K562 (cell line): ENCODE data around the gene VMP1. TPM values are rescaled to one million over a fixed set of nuclear protein-coding genes. Genes with fewer than 3 reads are reported as not detected.

Experiments
- ATAC-seq: fragments of 200-7000 bp; cut with Tn5 transposase; 3 replicates; pipeline ENCODE4 v1.9.1; 2020; ENCODE audit warnings: moderate library complexity
- BruUV-seq: library from RNA; stranded (reverse); fragments of 400-500 nt; replicated peaks from 2 replicates; lab custom pipeline; 2021; lab: Mats Ljungman, UMichigan
- CTCF ChIA-PET: fragments of 300-600 bp; formaldehyde crosslinking; extraction: SDS; loops from one replicate; lab custom pipeline; 2021; ENCODE audit warnings: low intra/inter-chr PET ratio; lab: Yijun Ruan, JAX
- POLR2A ChIA-PET: fragments of 300-600, 350-650 bp; sonication (Branson Sonifier 250); formaldehyde crosslinking; extraction: SDS; loops from one replicate; lab custom pipeline; 2021; ENCODE audit warnings: antibody characterized with exemption, inconsistent platforms; lab: Yijun Ruan, JAX
- DNase-seq, 4 experiments: peaks; one replicate each; pipeline versions ENCODE4 v3.0.0 to v3.0.0-alpha.2; 2011 to 2018; ENCODE audit warnings: low spot score in 3 of 4, mixed read lengths in 3 of 4; ENCODE audit errors: extremely low read depth in 1 of 4
- FAIRE-seq: peaks from 2 replicates; lab custom pipeline; 2011; peaks lifted over from hg19 to GRCh38; lab: Jason Lieb, UNC
- H2AFZ ChIP-seq: 2 replicates; pipeline ENCODE4 v1.6.0; 2011; ENCODE audit warnings: low read depth, low read length, control low read depth, inconsistent platforms
- H3K27ac ChIP-seq: fragments of 200-600 bp; 3 replicates; pipeline ENCODE4 v1.8.0; 2011; ENCODE audit warnings: low read depth, mild to moderate bottlenecking, control low read depth, inconsistent platforms, low read length, moderate library complexity, mixed read lengths; ENCODE audit errors: extremely low read depth
- H3K27me3 ChIP-seq, 2 experiments: fragments of 300-600 bp in 1 of 2; 2 replicates in 1 of 2; 3 replicates in 1 of 2; pipeline versions ENCODE4 v1.6.0 to v1.8.0; 2011; ENCODE audit warnings: inconsistent platforms in 2 of 2, low read length in 2 of 2, mild to moderate bottlenecking in 1 of 2, mixed read lengths in 1 of 2, moderate library complexity in 1 of 2; ENCODE audit not compliant: control insufficient read depth in 2 of 2, insufficient read depth in 2 of 2
- H3K36me3 ChIP-seq: fragments of 300-600 bp; 3 replicates; pipeline ENCODE4 v1.8.0; 2011; ENCODE audit warnings: mild to moderate bottlenecking, low read length, inconsistent platforms; ENCODE audit not compliant: control insufficient read depth, insufficient read depth
- H3K4me1 ChIP-seq, 2 experiments: fragments of 200-600 bp in 1 of 2; replicated peaks in 1 of 2; 2 replicates in 1 of 2; 3 replicates in 1 of 2; pipeline versions ENCODE4 v1.5.1 to v1.8.0; 2011; ENCODE audit warnings: inconsistent platforms in 2 of 2, low read length in 2 of 2, mild to moderate bottlenecking in 1 of 2, mixed read lengths in 1 of 2, moderate library complexity in 1 of 2; ENCODE audit not compliant: control insufficient read depth in 2 of 2, insufficient read depth in 2 of 2
- H3K4me2 ChIP-seq: 2 replicates; pipeline ENCODE4 v1.6.1; 2011; ENCODE audit warnings: low read length, control low read depth, inconsistent platforms, mixed read lengths; ENCODE audit not compliant: insufficient read depth
- H3K4me3 ChIP-seq: fragments of 200-600 bp; sonication (generic), shearing (Covaris generic); 2 replicates; pipeline ENCODE4 v1.5.1; 2016; ENCODE audit warnings: control low read depth, inconsistent platforms
- H3K79me2 ChIP-seq: fragments of 200-600 bp; 3 replicates; pipeline ENCODE4 v1.8.0; 2011; ENCODE audit warnings: low read length, inconsistent platforms; ENCODE audit not compliant: control insufficient read depth, insufficient read depth
- H3K9ac ChIP-seq, 2 experiments: 2 replicates each; pipeline versions ENCODE4 v1.6.0 to v1.6.1; 2011; ENCODE audit warnings: low read depth in 2 of 2, low read length in 2 of 2, control low read depth in 1 of 2, inconsistent platforms in 1 of 2, mild to moderate bottlenecking in 1 of 2, mixed read lengths in 1 of 2; ENCODE audit not compliant: insufficient read depth in 1 of 2
- H3K9me1 ChIP-seq: one replicate; pipeline ENCODE4 v1.6.0; 2011; ENCODE audit warnings: inconsistent platforms, mild to moderate bottlenecking, low read length, moderate library complexity; ENCODE audit not compliant: control insufficient read depth, insufficient read depth
- H3K9me3 ChIP-seq: replicated peaks from 2 replicates; pipeline ENCODE4 v1.5.1; 2011; ENCODE audit warnings: low read depth, low read length, inconsistent platforms; ENCODE audit not compliant: control insufficient read depth, insufficient read depth
- H4K20me1 ChIP-seq: replicated peaks from 2 replicates; pipeline ENCODE4 v1.6.1; 2011; ENCODE audit warnings: low read length, inconsistent platforms, mixed read lengths; ENCODE audit not compliant: control insufficient read depth, insufficient read depth
- DDX20 ChIP-seq: fragments of 450-650 bp; IDR thresholded peaks from 2 replicates; pipeline ENCODE4 v1.6.1; 2016; ENCODE audit warnings: missing genetic modification characterization, low read depth, mild to moderate bottlenecking, missing compliant biosample characterization, moderate library complexity
- FOXA3 ChIP-seq, 2 experiments: fragments of 450-650 bp in 1 of 2; sonication (generic) in 1 of 2; formaldehyde crosslinking; IDR thresholded peaks in 1 of 2; conservative IDR thresholded peaks in 1 of 2; 2 replicates each; pipeline versions ENCODE4 v1.4.0 to v1.8.0; 2020 to 2022; ENCODE audit warnings: mild to moderate bottlenecking in 2 of 2, missing genetic modification reagents in 1 of 2
- FOXM1 ChIP-seq, 2 experiments: fragments of 450-650 bp in 1 of 2; sonication (generic) in 1 of 2; formaldehyde crosslinking in 1 of 2; IDR thresholded peaks; 2 replicates each; pipeline versions ENCODE4 v1.6.1 to v1.9.0; 2017 to 2022; ENCODE audit warnings: low read depth in 2 of 2, mild to moderate bottlenecking in 2 of 2, missing genetic modification reagents in 1 of 2, moderate library complexity in 1 of 2
- MAFF ChIP-seq: IDR thresholded peaks from 2 replicates; pipeline ENCODE4 v1.6.1; 2012; ENCODE audit warnings: low read length, improper control_type of control experiment
- MGA ChIP-seq: fragments of 450-650 bp; IDR thresholded peaks from 2 replicates; pipeline ENCODE4 v1.6.1; 2016; ENCODE audit warnings: mild to moderate bottlenecking, moderate library complexity
- NR2C1 ChIP-seq, 2 experiments: fragments of 450-650 bp; IDR thresholded peaks; 2 replicates each; pipeline ENCODE4 v1.6.1; 2017; ENCODE audit warnings: mild to moderate bottlenecking in 2 of 2, antibody characterized with exemption in 1 of 2, inconsistent platforms in 1 of 2, missing compliant biosample characterization in 1 of 2, missing genetic modification characterization in 1 of 2
- YY1 ChIP-seq, 3 experiments: IDR thresholded peaks; 2 replicates each; pipeline ENCODE4 v1.6.1; 2011; ENCODE audit warnings: low read length in 2 of 3, mild to moderate bottlenecking in 2 of 3, moderate library complexity in 2 of 3, borderline replicate concordance in 1 of 3, control low read depth in 1 of 3, low read depth in 1 of 3; ENCODE audit not compliant: insufficient read depth in 3 of 3, insufficient replicate concordance in 2 of 3, control insufficient read depth in 1 of 3, insufficient read length in 1 of 3; ENCODE audit errors: extremely low read depth in 1 of 3
- WGBS: fragments of 100-300 bp; shearing (Covaris generic); methylation state at CpG from one replicate; pipeline ENCODE4 v1.1.6; 2016; ENCODE audit warnings: low coverage, mixed read lengths; ENCODE audit not compliant: insufficient coverage; ENCODE audit errors: missing lambda C conversion rate; 5-methylcytosine and 5-hydroxymethylcytosine counted together
- in situ Hi-C: fragments of 300-500 bp; cut with MboI; formaldehyde crosslinking; loops from 4 replicates; pipeline ENCODE4 v1.15.0; 2018; ENCODE audit warnings: inconsistent platforms, mixed read lengths
- intact Hi-C: fragments of 100-400 bp; cut with micrococcal nuclease; formaldehyde crosslinking; loops from 2 replicates; pipeline ENCODE4 v1.14.2; 2022
- polyA plus RNA-seq, 8 experiments: library from polyadenylated mRNA; depleted of rRNA in 4 of 8; stranded (reverse) in 5 of 8; unstranded in 3 of 8; fragments of >200 nt; fragmentation: Nextera tagmentation in 2 of 8; fragmentation: Illumina TruSeq in 1 of 8; extraction: Ambion mirVana in 2 of 8; extraction: Trizol in 1 of 8; gene quantifications; 2 replicates each; pipeline versions ENCODE4 v1.2.1 to v1.2.3, GENCODE V29; 2011 to 2014; ENCODE audit warnings: inconsistent platforms in 1 of 8, missing spikeins in 1 of 8
- total RNA-seq, 7 experiments: library from RNA; depleted of rRNA in 6 of 7; stranded (reverse); fragments of >200 nt in 6 of 7; fragmentation: Illumina TruSeq in 2 of 7; extraction: Trizol in 2 of 7; gene quantifications; 2 replicates each; pipeline versions ENCODE4 v1.2.1 to v1.2.3, GENCODE V29; 2011 to 2021; ENCODE audit warnings: low replicate concordance in 1 of 7

VMP1 gene
- total and polyA plus RNA-seq, 9 of the 15 experiments (the other 6 are each of a cell fraction or from before 2014, with no cell fraction given) = 123 to 304 (median 151) TPM

- intact Hi-C loops (no loop called here), in situ Hi-C loops (no loop called here)
- FAIRE-seq (peak; percentile 77), DNase-seq (peak; percentile 53 to 70 (median 63)), ATAC-seq (peak; percentile 93)
- CTCF ChIA-PET = interaction anchor here (0.6 to 0.8 kb wide), 2 partner anchors 109 to 140 kb away, joined by 3 to 5 read pairs; no protein-coding TSS in a partner anchor
- Histone ChIP-seq H3K27me3 (no peaks in the 10 kb centered on the region), H3K4me3 (no peak overlapping the region), H3K4me2 (no peak overlapping the region), H3K4me1 (peaks cover 5 to 8% of the 10 kb centered on the region in 2 experiments; a peak in 4 of 5 replicates), H2AFZ (peak overlapping the region; percentile 66), H3K9ac (no peak overlapping the region), H4K20me1 (no peaks in the 10 kb centered on the region), H3K9me3 (no peaks in the 10 kb centered on the region), H3K36me3 (no peaks in the 10 kb centered on the region), H3K9me1 (no peaks in the 10 kb centered on the region), H3K27ac (peak overlapping the region; percentile 37; the same call in 2 of the 3 replicates), H3K79me2 (no peaks in the 10 kb centered on the region)
- no TSS peak for BruUV-seq
- 73% methylated on average over 13 of the region's 14 CpGs for WGBS
- POLR2A ChIA-PET = interaction anchor here (0.7 to 0.9 kb wide), 3 partner anchors 10 to 154 kb away, joined by 3 read pairs; no protein-coding TSS in a partner anchor
- TF ChIP-seq MAFF = peak; percentile 53; the same call in 1 of the 2 replicates
- peak; percentile 68 for TF ChIP-seq FOXM1 (IDR thresholded peaks at IDR 0.05; ENCODE audit: low read depth)
- TF ChIP-seq FOXM1 (CRISPR knock-in tag; IDR thresholded peaks at IDR 0.05; ENCODE audit: low read depth) = no peak
- TF ChIP-seq NR2C1 (IDR thresholded peaks at IDR 0.05) = no peak
- 0 out of 2 replicates have a peak, but pooled peaks have one; percentile 38 for TF ChIP-seq NR2C1 (tag; IDR thresholded peaks at IDR 0.05)
- TF ChIP-seq FOXA3 (CRISPR knock-in tag; conservative IDR thresholded peaks at IDR 0.05 in 1 of 2, IDR thresholded peaks at IDR 0.05 in 1 of 2) = peak; percentile 94 to 97
- peak; percentile 33; the same call in 1 of the 2 replicates for TF ChIP-seq DDX20 (tag)
- peak in 2 of 3 experiments; percentile 38 to 73 for TF ChIP-seq YY1 (IDR thresholded peaks at IDR 0.05; ENCODE audit: borderline replicate concordance in 1 of 3, control insufficient read depth in 1 of 3, extremely low read depth in 1 of 3, insufficient read depth in 3 of 3, insufficient read length in 1 of 3, insufficient replicate concordance in 2 of 3, low read depth in 1 of 3, low read length in 2 of 3)
- peak; percentile 68 for TF ChIP-seq MGA
These were observed 145.9 kb downstream of the VMP1 start for GRCh38 chr17:59853168-59853918.
